Astrocyte (in vitro differentiated cells and primary cell): ENCODE measurements around the gene TBC1D24.

Experiments
- CTCF ChIP-seq: IDR thresholded peaks from 2 replicates; pipeline ENCODE4 v1.5.1; 2011; ENCODE audit warnings: low read depth, mild to moderate bottlenecking, inconsistent platforms, low read length, moderate library complexity; ENCODE audit not compliant: insufficient read depth
- EZH2 ChIP-seq: IDR thresholded peaks from 2 replicates; pipeline ENCODE4 v1.6.1; 2012; ENCODE audit warnings: mild to moderate bottlenecking, low read length, inconsistent platforms; ENCODE audit not compliant: insufficient read depth

- TF ChIP-seq CTCF (no peak), EZH2 (no peak)
These were observed 24.4 kb upstream of the TBC1D24 start for GRCh38 chr16:2450535-2450934.
